ENCODE data around the gene TXNL1.

The TXNL1 gene

GRCh38 chr18:56565551-56566345 is 72.6 kb downstream of the TXNL1 start:
- ATAC-seq: peak; percentile 62
- no peak for TF ChIP-seq GLIS3 (CRISPR knock-in tag; IDR thresholded peaks at IDR 0.05)
- TF ChIP-seq PATZ1 (CRISPR knock-in tag; IDR thresholded peaks at IDR 0.05; ENCODE audit: borderline replicate concordance): no peak
- no peak for TF ChIP-seq ZNF70 (CRISPR knock-in tag; IDR thresholded peaks at IDR 0.05)
- TF ChIP-seq CREB5 (CRISPR knock-in tag; IDR thresholded peaks at IDR 0.05; ENCODE audit: low read depth): no peak

GRCh38 chr18:56565046-56565445 is 73.3 kb downstream of the TXNL1 start:
- ATAC-seq: no peak; the same call in 2 of the 3 replicates
- TF ChIP-seq ZC3H10 (CRISPR knock-in tag; IDR thresholded peaks at IDR 0.05) (no peak), SNAI2 (CRISPR knock-in tag; IDR thresholded peaks at IDR 0.05) (no peak), RARB (CRISPR knock-in tag; IDR thresholded peaks at IDR 0.05) (no peak), ZNF565 (CRISPR knock-in tag; conservative IDR thresholded peaks at IDR 0.05; ENCODE audit: low read depth) (no peak), ZNF70 (CRISPR knock-in tag; IDR thresholded peaks at IDR 0.05) (no peak), ZNF8 (CRISPR knock-in tag; IDR thresholded peaks at IDR 0.05) (no peak), BACH2 (CRISPR knock-in tag; IDR thresholded peaks at IDR 0.05; ENCODE audit: borderline replicate concordance) (no peak), TSHZ2 (CRISPR knock-in tag; IDR thresholded peaks at IDR 0.05) (no peak), POU6F1 (CRISPR knock-in tag; IDR thresholded peaks at IDR 0.05; ENCODE audit: borderline replicate concordance, low read depth) (no peak), GLIS3 (CRISPR knock-in tag; IDR thresholded peaks at IDR 0.05) (no peak), PATZ1 (CRISPR knock-in tag; IDR thresholded peaks at IDR 0.05; ENCODE audit: borderline replicate concordance) (no peak), CREB5 (CRISPR knock-in tag; IDR thresholded peaks at IDR 0.05; ENCODE audit: low read depth) (no peak)

- no peak for ATAC-seq
- TF ChIP-seq CSRNP3 (CRISPR knock-in tag; IDR thresholded peaks at IDR 0.05) (no peak), ZFP30 (CRISPR knock-in tag; IDR thresholded peaks at IDR 0.05) (no peak), ZNF70 (CRISPR knock-in tag; IDR thresholded peaks at IDR 0.05) (no peak), PPARA (CRISPR knock-in tag; IDR thresholded peaks at IDR 0.05; ENCODE audit: borderline replicate concordance) (no peak), ZNF565 (CRISPR knock-in tag; conservative IDR thresholded peaks at IDR 0.05; ENCODE audit: low read depth) (no peak), TOX (CRISPR knock-in tag; IDR thresholded peaks at IDR 0.05; ENCODE audit: borderline replicate concordance) (no peak), SNAI2 (CRISPR knock-in tag; IDR thresholded peaks at IDR 0.05) (no peak), PATZ1 (CRISPR knock-in tag; IDR thresholded peaks at IDR 0.05; ENCODE audit: borderline replicate concordance) (no peak), ISL1 (CRISPR knock-in tag; IDR thresholded peaks at IDR 0.05) (no peak), ESRRG (CRISPR knock-in tag; IDR thresholded peaks at IDR 0.05) (no peak), CSDC2 (CRISPR knock-in tag; IDR thresholded peaks at IDR 0.05) (no peak), ZNF8 (CRISPR knock-in tag; IDR thresholded peaks at IDR 0.05) (no peak), POU6F1 (CRISPR knock-in tag; IDR thresholded peaks at IDR 0.05; ENCODE audit: borderline replicate concordance, low read depth) (no peak)
Observed at GRCh38 chr18:56563568-56563967, 74.8 kb downstream of the TXNL1 start.

Data from SK-N-SH treated with all-trans-retinoic acid at 6 μM for 48 hours (cell line).